Measurements from ENCODE around the gene XIRP2. TPM values are rescaled to one million over a fixed set of nuclear protein-coding genes. Genes with fewer than 3 reads are reported as not detected.

Gene XIRP2
- total RNA-seq, 1 donor from 2014 or later, result 0.25 TPM

GRCh38 chr2:166897666-166898065, 9.4 kb downstream of the XIRP2 start:
- FAIRE-seq, result no peak
- H3K4me3 ChIP-seq (ENCODE audit: insufficient read depth, low read depth, low read length), result no peak overlapping the region

GRCh38 chr2:166899676-166900075, 11.4 kb downstream of the XIRP2 start:
- DNase-seq (ENCODE audit: low read depth) (no peak), FAIRE-seq (no peak)
- H3K4me1 Mint-ChIP-seq (ENCODE audit: low read depth, unreplicated experiment), result no peaks in the 10 kb centered on the region
- H3K36me3 ChIP-seq (ENCODE audit: insufficient read depth, low read length), result no peaks in the 10 kb centered on the region
- H3K4me1 ChIP-seq (ENCODE audit: insufficient read depth, low read length), result no peaks in the 10 kb centered on the region
- no peak overlapping the region for H3K4me2 ChIP-seq (ENCODE audit: low read length)
- H3K27me3 ChIP-seq (ENCODE audit: insufficient read depth, low read length), result no peaks in the 10 kb centered on the region
- no peak for TF ChIP-seq EZH2 (IDR thresholded peaks at IDR 0.05; ENCODE audit: insufficient read depth, low read length)
- TF ChIP-seq CTCF (IDR thresholded peaks at IDR 0.05; ENCODE audit: insufficient read depth, low read depth, low read length), result no peak
- H3K9me3 Mint-ChIP-seq (ENCODE audit: unreplicated experiment), result no peaks in the 10 kb centered on the region
- no peaks in the 10 kb centered on the region for H3K36me3 Mint-ChIP-seq (ENCODE audit: low read depth, unreplicated experiment)
- H4K20me1 ChIP-seq (ENCODE audit: insufficient read depth, low read length), result no peaks in the 10 kb centered on the region
- H3K4me3 Mint-ChIP-seq (ENCODE audit: unreplicated experiment), result no peak overlapping the region
- H3K79me2 ChIP-seq (ENCODE audit: insufficient read depth, low read length), result no peaks in the 10 kb centered on the region
- H3K9me3 ChIP-seq (ENCODE audit: insufficient read depth, low read depth, low read length), result no peaks in the 10 kb centered on the region
- no peak overlapping the region for H2AFZ ChIP-seq (ENCODE audit: low read depth, low read length)
- peaks cover 2% of the 10 kb centered on the region for H3K27me3 Mint-ChIP-seq (ENCODE audit: low read depth, unreplicated experiment)
- H3K4me3 ChIP-seq (ENCODE audit: insufficient read depth, low read depth, low read length), result no peak overlapping the region
- H3K9ac ChIP-seq (ENCODE audit: low read length), result no peak overlapping the region
- no peak overlapping the region for H3K27ac Mint-ChIP-seq (ENCODE audit: unreplicated experiment)
- no peak overlapping the region for H3K27ac ChIP-seq (ENCODE audit: low read depth, low read length)

More at GRCh38 chr2:166897666-166898065, 9.4 kb downstream of the XIRP2 start:
- Histone ChIP-seq H3K4me1 (ENCODE audit: insufficient read depth, low read length) (no peaks in the 10 kb centered on the region), H3K9me3 (ENCODE audit: insufficient read depth, low read depth, low read length) (no peaks in the 10 kb centered on the region), H3K79me2 (ENCODE audit: insufficient read depth, low read length) (no peaks in the 10 kb centered on the region), H3K9ac (ENCODE audit: low read length) (no peak overlapping the region), H3K27me3 (ENCODE audit: insufficient read depth, low read length) (no peaks in the 10 kb centered on the region), H3K36me3 (ENCODE audit: insufficient read depth, low read length) (no peaks in the 10 kb centered on the region), H3K4me2 (ENCODE audit: low read length) (no peak overlapping the region), H4K20me1 (ENCODE audit: insufficient read depth, low read length) (no peaks in the 10 kb centered on the region), H3K27ac (ENCODE audit: low read depth, low read length) (no peak overlapping the region), H2AFZ (ENCODE audit: low read depth, low read length) (no peak overlapping the region)
- Mint-ChIP-seq H3K4me3 (ENCODE audit: unreplicated experiment) (no peak overlapping the region), H3K27ac (ENCODE audit: unreplicated experiment) (no peak overlapping the region), H3K9me3 (ENCODE audit: unreplicated experiment) (no peaks in the 10 kb centered on the region), H3K27me3 (ENCODE audit: low read depth, unreplicated experiment) (peaks cover 2% of the 10 kb centered on the region), H3K4me1 (ENCODE audit: low read depth, unreplicated experiment) (no peaks in the 10 kb centered on the region), H3K36me3 (ENCODE audit: low read depth, unreplicated experiment) (no peaks in the 10 kb centered on the region)
- TF ChIP-seq CTCF (IDR thresholded peaks at IDR 0.05; ENCODE audit: insufficient read depth, low read depth, low read length) (no peak), EZH2 (IDR thresholded peaks at IDR 0.05; ENCODE audit: insufficient read depth, low read length) (no peak)
- DNase-seq (ENCODE audit: low read depth), result no peak

DNA sequence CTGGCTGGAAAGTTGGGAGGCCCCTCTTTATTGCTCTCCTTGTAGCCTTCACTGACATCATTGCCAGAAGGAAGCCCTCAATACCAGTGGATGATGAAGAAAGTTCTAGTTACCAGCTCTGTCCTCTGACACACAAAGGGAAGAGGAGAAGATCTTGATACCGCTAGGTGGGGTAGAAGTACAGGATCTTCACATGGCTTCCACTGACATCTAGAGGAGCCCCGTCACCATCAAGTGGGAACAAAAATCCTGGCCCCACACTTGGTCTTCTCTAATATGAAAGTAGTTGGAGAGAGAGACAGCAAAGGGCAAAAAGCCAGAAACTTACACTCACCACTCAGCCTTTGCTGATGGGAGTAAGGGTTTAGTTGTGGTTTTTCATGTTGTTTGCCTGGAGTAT, 12.4 kb downstream of the XIRP2 start:
- Histone ChIP-seq H3K4me1 (ENCODE audit: insufficient read depth, low read length) (no peaks in the 10 kb centered on the region), H3K27ac (ENCODE audit: low read depth, low read length) (no peak overlapping the region), H3K4me2 (ENCODE audit: low read length) (no peak overlapping the region), H3K36me3 (ENCODE audit: insufficient read depth, low read length) (no peaks in the 10 kb centered on the region), H3K4me3 (ENCODE audit: insufficient read depth, low read depth, low read length) (no peak overlapping the region), H3K79me2 (ENCODE audit: insufficient read depth, low read length) (no peaks in the 10 kb centered on the region), H3K9ac (ENCODE audit: low read length) (no peak overlapping the region), H4K20me1 (ENCODE audit: insufficient read depth, low read length) (no peaks in the 10 kb centered on the region), H3K27me3 (ENCODE audit: insufficient read depth, low read length) (no peaks in the 10 kb centered on the region), H3K9me3 (ENCODE audit: insufficient read depth, low read depth, low read length) (no peaks in the 10 kb centered on the region), H2AFZ (ENCODE audit: low read depth, low read length) (no peak overlapping the region)
- H3K27me3 Mint-ChIP-seq (ENCODE audit: low read depth, unreplicated experiment), result no peaks in the 10 kb centered on the region
- DNase-seq (ENCODE audit: low read depth) (peak; percentile 8), FAIRE-seq (no peak)
- TF ChIP-seq EZH2 (IDR thresholded peaks at IDR 0.05; ENCODE audit: insufficient read depth, low read length) (no peak), CTCF (IDR thresholded peaks at IDR 0.05; ENCODE audit: insufficient read depth, low read depth, low read length) (peak; percentile 20)
- no peak overlapping the region for H3K4me3 Mint-ChIP-seq (ENCODE audit: unreplicated experiment)
- no peak overlapping the region for H3K27ac Mint-ChIP-seq (ENCODE audit: unreplicated experiment)
- no peaks in the 10 kb centered on the region for H3K36me3 Mint-ChIP-seq (ENCODE audit: low read depth, unreplicated experiment)
- H3K9me3 Mint-ChIP-seq (ENCODE audit: unreplicated experiment), result no peaks in the 10 kb centered on the region
- H3K4me1 Mint-ChIP-seq (ENCODE audit: low read depth, unreplicated experiment), result no peaks in the 10 kb centered on the region
